HG02943 (cell line): ENCODE data around the gene LRRC3.
"Not testable (repeated sequence)": the region's sequence is repeated elsewhere in the genome, so short reads cannot be mapped to it uniquely, and the experiment has no call there.

Experiments used
- ATAC-seq: cut with Tn5 transposase; IDR thresholded peaks from one replicate; pipeline ENCODE4 v1.9.1; 2021; ENCODE audit warnings: mild to moderate bottlenecking, low read depth, moderate library complexity; ENCODE audit not compliant: unreplicated experiment

LRRC3 gene

DNA sequence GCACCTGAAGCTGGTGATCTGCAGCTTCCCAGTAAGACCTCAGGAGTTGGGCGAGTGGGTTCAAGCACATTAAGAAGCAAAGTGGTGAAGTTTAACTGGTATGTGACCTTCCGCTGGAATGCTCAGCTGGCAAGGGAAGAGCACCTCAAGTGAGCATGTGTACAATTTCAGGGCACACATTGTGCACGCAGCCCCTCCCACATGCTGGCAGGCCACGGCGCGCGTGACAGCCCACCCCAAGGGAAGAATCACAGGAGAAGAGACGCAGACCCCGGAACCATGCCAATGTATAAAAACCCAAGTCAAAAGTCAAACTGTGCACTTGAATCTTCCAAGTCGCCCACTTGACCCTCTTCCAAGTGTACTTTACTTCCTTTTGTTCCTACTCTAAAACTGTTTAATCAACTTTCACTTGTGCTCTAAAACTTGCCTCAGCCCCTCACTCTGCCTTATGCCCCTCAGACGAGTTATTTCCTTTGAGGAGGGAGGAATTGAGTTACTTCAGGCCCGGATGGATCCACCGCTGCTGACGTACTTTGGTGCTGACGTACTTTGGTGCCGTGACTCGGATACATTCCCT, 20.0 kb downstream of the LRRC3 start:
- no peak for ATAC-seq

DNA sequence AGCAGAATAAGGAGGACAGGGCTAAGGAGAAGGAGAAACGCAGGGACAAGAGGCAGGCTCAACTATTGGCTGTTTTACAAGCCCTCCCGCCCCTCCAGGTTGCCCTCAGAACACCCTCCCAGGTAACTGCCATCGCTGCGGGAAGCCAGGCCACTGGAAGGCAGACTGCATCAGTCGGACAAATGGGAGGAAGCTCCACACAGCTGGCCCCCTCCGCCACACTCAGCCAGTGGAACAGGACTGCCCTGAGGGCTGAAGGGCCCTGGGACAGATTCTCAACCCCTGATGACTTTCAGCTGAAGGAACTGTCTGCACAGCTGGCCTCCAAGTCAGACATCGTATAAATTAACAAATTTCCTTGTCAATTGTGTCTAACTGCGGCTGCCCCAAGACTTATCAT, 21.8 kb downstream of the LRRC3 start:
- no peak for ATAC-seq

DNA sequence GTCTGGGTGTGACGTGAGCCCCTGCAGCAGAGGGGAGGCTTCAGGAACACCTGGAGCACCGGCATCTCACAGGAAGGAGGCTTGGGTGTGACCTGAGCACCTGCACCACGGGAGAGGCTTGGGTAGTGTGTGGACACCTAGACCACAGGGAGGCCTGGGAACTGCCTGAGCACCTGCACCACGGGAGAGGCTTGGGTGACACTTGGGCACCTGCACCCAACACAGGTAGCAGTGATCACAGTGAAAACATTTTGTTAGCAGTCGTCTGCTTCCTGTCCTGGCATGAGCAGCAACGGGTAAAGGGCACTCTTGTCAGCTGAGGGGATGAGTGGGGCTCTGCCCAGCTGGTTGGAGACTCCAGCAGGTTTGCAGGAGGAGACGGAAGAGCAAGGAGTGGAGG, 22.4 kb downstream of the LRRC3 start:
- no peak for ATAC-seq

DNA sequence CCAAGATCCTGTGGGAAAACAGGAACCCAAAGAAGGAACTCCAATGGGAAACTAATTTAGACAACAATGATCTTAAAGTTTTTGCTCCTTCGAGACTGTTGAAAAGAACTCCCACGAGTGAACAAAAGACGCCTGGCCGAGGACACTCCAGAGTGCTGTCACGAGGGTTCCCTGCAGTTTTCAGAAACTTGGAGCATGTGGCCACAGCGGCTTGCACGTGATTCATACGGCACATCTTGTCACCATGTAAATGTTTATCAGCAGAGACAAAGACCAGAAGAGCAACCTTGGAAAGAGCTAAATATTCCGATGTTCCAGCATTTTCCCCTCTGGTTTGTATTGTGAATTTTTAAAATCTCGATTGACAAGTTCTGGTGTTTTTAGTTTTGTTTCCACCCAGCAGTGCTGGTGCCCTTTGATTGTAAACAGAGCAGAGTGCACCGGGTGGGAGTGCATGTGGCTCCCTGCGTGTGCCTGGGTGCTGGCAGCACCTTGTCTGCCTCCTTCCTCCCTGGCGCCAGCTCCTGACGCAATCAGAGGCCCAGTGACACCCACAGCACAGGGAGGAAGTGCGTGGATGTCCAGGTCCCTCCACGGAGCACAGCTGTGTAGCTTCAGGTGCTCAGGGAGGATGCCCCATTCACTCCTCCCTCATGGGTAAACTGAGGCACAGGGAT, 23.0 kb downstream of the LRRC3 start:
- no peak for ATAC-seq

DNA sequence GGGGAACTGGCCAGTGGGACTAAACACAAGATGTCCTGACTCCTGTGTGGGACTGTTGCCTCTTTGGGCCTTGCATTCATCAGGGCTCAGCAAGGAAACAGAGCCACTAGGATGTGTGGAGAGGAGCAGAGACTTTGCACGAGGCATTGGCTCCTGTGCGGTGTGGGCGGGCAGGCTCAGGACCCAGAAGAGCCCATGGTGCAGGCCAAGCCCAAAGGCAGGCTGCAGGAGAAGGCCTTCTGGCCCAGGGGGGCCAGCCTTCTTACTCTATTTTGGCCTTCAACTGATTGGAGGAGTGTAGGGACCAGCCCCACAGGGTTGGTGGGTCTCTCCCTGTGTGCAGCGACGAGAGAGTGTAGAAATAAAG, 23.5 kb downstream of the LRRC3 start:
- ATAC-seq, result no peak

DNA sequence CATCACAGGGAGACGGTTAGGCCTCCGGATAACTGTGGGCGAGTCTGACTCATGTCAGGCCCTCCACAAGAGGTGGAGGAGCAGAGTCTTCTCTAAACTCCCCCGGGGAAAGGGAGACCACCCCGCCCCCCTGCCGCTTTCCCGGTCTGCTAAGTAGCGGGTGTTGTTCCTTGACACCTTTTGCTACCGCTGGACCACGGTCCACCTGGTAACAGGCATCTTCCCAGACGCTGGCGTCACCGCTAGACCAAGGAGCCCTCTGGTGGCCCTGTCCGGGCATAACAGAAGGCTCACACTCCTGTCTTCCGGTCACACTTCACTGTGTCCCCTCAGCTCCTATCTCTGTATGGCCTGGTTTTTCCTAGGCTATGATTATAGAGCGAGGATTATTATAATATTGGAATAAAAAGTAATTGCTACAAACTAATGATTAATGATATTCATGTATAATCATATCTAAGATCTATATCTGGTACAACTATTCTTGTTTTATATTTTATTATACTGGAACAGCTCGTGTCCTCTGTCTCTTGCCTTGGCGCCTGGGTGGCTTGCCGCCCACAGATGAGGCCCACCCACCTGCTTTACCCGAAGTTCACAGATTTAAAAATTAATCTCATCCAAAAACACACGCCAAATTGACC, 24.4 kb downstream of the LRRC3 start:
- ATAC-seq, result not testable (repeated sequence)

DNA sequence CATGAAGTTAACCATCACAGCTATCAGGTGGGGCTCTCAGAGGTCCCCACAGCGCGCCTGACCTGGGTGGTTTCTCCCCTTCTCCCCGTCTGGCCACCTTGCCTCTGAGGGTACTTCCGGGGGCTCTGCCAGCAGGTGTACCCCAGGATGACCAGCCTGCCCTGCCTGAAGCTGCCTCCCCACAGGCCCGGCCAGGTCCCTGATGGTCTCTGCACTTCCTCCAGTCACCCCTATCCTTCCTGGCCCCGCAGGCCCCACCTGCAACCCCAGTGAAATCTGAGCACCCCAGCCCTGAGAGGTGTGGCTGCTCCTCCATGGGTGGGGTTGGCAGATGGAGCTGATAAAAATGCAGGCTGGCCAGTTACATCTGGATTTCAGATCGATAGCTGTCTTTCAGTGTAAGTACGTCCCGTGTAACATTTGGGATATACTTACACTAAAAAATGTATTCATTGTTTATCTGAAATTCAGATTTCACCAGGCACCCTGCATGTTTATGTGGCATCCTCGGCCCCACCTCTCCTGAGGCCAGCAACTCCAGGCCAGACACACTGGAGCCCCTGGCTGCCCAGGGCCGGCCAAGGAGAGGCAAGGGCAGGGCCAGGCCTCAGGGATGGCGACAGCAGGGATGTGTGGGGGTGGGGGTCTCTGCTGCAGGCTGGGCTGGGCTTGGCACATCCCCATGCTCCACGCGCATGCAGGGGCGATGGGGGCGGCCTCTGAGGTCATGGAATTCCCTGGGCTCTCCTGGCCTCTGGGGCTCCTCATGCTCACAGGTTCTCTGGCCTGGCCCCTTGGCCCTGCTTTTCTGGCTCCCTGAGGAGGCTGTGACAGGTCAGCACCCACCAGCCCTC, 25.1 kb downstream of the LRRC3 start:
- ATAC-seq, result no peak

DNA sequence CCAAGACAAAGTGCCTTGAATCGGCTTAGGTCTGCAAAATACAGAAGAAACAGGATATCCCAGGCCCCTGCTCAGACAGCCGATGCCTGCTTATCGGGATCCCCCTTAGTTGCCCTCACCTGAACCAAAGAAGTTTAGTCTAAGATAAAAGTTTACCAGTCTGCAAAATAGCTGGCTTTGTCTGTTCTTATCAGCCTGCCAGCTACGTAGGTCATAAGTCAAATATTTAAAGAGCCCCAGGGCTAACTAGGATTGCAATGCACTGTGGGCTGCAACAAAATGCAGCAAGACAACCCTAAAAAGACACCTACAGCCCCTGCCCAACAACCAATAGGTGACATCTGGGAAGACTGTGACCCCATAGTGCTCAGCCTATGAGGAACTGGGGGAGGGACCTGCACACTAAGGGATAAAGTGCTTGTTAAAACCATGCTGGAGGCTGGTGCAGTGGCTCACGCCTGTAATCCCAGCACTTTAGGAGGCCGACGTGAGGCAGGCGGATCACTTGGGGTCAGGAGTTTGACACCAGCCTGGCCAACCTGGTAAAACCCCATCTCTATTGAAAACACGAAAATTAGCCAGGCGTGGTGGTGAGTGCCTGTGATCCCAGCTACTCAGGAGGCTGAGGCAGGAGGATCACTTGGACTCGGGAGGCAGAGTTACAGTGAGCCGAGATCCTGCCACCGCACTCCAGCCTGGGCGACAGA, 27.4 kb downstream of the LRRC3 start:
- ATAC-seq, result no peak

DNA sequence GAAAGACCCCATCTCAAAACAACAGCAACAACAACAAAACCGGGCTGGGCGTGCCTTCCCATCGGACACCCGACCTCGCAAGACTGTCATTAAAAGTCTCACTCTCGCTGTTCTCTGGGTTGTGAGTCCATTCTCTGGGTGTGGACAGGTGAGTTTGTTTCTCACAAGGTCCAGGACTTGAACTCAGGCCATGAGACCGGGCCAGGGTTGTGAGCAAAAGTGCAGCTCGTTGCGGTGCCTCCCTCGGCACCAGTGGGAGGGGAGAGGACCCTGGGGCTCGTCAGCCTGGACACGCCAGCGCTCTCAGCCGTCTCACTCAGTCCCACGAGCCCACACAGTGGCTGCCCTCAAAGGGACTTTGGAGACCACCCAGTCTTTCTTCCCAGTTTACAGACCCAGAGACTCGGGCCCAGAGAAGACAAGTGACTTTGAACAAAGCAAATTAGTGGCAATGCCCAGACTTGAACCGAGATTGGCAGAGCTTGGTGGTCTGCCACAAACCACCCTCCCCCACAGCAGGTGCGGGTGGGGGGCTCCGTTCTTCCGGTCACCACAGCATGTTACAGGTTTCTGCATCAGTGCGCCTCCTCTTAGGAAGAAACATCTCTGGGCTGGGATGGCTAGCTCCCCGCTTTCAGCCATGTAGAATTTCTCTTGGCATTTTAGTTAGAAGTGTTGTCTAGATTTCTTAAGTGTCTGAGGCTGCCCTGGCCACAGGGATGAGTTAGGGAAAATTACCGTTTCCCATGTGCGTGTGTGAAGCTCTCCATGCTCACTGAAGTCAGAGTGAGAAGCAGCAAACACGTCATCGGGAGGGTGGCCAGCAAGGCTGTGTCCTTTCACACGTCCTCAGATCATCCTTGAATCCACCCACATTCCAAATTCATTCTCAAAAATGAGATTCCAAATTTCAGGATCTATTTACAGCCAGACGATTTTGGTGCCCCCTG, 28.3 kb downstream of the LRRC3 start:
- no peak for ATAC-seq

DNA sequence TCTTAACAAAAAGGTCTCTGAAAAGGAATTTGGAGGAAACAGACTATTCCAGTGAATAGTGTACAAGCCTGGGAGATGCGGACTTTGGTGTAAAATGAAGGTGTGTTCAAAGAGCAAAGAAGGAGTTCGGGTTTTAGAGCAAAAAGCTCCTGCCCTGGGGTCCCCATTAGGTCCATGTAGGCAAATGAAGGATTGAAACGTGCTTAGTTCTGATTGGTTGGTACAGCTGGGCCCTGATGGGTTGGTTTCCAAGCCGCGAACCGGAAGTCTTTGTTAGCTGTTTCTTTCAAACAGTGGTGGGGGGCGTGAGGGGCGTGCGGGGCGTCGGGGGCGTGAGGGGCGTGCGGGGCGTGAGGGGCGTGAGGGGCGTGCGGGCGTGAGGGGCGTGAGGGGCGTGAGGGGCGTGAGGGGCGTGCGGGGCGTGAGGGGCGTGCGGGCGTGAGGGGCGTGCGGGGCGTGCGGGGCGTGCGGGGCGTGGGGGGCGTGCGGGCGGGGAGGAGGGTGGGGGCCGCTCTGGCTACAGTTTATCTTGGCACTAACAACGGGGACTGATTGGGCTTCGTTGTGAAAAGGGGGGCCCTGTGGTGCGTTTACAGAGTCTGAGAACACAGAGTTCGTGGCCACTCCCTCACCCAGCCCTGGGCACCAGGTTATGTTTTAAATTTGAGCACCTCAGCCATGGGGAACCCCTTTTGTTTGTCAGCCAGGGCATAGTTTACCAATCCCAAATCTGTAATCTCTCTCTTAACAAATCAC, 29.4 kb downstream of the LRRC3 start:
- ATAC-seq, result no peak

DNA sequence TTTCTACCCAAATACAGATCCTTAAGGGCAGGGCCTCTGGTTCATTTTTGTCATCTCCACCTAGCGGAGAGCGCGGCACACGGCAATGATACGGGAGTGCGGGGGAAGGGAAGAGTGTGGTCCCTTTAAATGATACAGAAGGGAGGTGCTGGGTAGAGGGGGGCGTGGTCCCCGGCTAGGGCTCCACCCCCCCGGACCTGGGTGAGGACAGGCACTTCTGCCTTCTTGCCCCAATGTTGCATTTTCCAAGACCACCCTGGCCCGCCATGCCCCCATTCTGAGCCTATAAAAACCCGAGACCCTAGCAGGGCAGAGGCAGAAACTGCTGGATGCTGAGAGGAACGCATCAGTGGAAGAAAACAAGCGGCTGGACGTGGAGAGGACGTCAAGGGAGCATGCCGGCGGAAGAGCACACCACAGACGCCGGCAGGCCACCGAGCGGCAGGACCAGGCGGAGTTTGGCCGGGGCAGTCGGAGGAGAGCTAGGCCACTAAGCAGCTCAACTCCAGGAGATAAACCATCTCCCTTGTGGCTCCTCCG, 30.0 kb downstream of the LRRC3 start:
- ATAC-seq, result no peak

DNA sequence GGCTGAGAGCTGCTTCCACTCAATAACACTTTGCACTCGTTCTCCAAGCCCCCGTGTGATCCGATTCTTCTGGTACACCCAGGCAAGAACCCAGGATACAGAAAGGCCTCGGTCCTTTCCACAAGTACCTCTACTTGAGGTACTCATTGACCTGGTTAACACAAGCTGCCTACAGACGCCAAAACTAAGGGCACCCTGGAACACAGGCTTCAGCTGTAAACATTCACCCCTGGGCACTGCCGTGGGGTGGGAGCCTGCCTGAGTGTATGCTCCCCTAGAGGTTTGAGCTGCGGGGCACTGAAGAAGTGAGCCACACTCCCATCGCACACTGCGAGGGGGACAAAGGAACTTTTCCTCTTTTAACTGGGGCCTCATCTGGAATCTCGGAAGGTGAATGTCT, 30.5 kb downstream of the LRRC3 start:
- ATAC-seq, result no peak

DNA sequence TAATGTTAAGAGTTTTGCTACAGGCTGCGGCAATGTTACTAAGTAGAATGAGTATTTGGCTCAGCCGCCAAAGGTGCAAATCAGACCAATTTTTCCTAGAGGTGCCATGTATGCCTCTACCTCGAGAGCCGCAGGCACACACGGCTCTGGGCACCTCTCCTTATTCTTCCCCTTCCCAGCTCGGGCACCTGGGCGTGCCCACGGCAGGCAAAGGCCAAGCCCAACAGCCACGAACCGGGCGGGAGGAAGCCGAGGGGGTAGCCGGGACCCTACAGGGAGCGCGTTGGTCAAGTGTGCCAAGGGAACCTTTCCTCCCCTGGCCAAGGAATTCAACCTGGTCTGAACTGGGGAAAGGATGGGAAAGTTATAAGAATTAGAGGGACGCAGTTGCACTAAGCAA, 31.0 kb downstream of the LRRC3 start:
- no peak for ATAC-seq

DNA sequence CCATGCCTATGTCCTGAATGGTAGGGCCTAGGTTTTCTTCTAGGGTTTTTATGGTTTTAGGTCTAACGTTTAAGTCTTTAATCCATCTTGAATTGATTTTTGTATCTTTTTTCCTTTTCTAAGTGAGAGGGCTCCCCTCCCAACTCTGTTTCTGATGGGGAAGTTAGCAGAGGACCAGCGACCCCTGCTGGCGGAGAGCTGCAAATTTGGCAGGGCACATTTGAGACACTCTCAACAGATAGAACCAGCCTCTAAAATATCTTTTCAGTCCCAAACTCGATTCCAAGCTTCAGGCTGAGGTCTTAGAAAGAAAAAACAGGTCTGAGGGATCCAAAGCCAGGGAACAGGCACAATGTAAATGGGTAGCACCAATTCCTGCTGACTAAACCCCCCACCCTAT, 32.5 kb downstream of the LRRC3 start:
- no peak for ATAC-seq

DNA sequence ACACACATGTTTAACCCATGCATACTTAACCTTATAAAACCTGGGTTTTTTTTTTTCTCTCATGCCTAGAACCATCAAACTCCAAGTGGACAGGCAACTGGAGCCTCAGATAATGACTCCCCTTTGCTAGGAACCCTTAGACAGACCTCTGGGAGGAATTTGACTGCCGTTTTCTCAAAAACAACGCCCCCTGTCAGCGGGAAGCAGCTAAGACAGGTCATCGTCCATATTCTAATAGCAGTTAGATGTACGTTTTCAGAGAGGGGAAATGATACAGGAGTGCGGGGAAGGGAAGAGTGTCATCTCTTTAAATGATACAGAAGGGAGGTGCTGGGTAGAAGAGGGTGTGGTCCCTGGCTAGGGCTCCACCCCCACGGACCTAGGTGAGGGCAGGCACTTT, 34.7 kb downstream of the LRRC3 start:
- no peak for ATAC-seq

DNA sequence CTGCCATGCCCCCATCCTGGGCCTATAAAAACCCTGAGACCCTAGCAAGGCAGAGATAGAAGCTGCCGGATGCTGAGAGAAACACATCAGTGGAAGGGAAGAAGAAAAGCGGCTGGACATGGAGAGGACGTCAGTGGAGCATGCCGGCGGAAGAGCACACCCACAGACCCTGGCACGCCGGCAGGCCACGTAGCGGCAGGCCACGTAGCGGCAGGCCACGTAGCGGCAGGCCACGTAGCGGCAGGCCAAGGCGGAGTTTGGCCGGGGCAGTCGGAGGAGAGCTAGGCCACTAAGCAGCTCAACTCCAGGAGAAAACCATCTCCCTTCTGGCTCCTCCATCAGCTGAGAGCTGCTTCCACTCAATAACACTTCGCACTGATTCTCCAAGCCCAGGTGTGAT, 35.1 kb downstream of the LRRC3 start:
- ATAC-seq, result no peak

DNA sequence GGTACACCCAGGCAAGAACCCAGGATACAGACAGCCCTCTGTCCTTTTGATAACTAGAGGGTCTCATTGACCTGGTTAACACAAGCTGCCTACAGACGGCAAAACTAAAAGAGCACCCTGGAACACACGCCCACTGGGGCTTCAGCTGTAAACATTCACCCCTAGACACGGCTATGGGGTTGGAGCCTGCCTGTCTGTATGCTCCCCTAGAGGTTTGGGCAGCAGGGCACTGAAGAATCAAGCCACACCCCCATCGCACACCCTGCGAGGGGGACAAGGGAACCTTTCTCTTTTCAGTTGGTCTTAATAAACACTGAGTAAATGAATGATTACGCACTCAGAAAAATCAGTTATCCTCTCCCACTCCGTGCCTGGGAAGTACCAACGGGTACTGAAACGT, 35.5 kb downstream of the LRRC3 start:
- no peak for ATAC-seq

DNA sequence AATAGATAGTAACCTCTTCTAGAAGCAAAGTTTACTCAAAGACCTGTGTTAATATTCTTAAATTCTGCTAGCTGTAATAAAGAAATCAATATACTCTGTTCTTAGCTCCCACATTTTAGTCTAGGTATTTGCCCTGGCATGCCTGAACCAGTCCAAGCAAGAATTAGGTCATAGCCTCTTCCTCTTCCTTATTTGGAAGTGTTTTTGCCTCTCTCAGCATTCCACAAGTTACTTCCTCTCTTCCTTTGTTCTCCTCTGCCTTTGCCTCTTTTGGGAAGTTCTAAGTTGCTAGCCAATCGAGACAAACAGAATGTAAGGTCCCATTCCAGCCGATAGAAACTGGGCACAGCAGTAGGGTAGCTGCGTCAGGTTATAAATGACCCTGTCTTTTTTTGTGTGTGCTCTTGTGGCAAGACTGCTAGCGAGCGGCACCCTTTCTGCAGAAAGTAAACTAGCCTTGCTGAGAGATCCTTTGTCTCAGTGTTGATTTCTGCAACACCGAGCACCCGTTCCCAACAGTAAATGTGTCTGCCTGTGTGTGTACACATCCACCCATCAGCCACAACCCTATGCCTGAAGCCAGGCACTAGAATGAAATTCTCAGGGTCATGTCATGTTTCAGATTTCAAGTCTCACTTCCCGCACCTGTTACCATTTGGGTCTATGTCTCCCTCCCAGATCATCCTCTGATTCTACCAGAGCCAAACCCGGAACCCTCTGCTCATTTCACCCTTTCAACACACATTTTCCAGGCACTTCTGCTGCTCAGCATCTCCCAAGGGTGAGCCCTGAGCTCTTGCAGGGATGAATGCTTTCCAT, 37.5 kb downstream of the LRRC3 start:
- no peak for ATAC-seq
